HG03066 (cell line): ENCODE results near the gene APOO.
"Not testable (repeated sequence)": the region's sequence is repeated elsewhere in the genome, so short reads cannot be mapped to it uniquely, and the experiment has no call there.

Experiments
- ATAC-seq: cut with Tn5 transposase; IDR thresholded peaks from one replicate; pipeline ENCODE4 v1.9.1; 2021; ENCODE audit warnings: low read depth; ENCODE audit not compliant: unreplicated experiment

APOO gene

GRCh38 chrX:23864742-23865326 lies 42.9 kb downstream of the APOO start:
- ATAC-seq: no peak

- not testable (repeated sequence) for ATAC-seq
Observed at GRCh38 chrX:23861952-23862351, 45.8 kb downstream of the APOO start.

DNA sequence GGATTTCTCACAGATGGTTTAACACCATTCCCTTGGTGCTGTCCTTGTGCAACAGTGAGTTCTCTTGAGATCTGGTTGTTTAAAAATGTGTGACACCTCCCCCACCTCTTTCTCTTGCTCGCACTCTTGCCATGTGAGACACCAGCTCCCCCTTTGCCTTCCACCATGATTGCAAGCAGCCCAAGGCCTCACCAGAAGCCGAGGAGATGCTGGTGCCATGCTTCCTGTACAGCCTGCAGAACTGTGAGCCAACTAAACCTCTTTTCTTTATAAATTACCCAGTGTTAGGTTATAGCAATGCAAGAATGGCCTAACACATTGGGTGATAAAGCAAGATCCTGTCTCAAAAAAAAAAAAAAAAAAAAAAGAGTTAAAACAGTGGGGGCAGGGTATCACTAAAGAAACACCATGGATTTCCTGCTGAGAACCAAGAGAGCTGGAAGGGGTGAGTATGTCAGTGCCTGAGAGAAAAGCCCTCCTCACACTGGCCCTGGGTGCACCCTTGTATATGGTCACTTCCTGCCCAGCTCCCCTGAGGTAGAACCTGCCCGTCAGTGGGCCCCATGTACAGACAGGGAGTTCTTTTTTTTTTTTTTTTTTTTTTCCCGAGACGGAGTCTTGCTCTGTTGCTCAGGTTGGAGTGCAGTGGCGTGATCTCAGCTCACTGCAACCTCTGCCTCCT lies 46.4 kb downstream of the APOO start:
- no peak for ATAC-seq

- ATAC-seq: not testable (repeated sequence)
Observed at GRCh38 chrX:23859238-23859637, 48.5 kb downstream of the APOO start.

DNA sequence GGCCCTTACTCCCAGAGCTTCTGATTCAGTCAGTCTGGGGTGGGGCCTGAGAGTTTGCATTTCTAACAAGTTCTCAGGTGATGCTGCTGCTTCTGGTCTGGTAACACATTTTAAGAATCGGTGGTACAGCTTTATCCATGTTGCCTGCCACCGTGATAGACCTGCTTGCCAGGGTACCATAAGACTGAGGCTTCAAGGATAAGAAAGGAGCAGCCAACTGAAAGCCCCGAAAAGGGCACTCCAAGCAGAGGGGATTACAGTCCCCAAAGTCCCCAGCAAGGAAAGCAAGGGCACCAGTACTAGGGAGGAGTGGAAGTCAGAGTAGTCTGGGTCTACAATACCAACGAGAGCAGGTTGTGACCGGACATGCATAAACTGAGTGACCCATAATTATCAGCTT lies 49.8 kb downstream of the APOO start:
- no peak for ATAC-seq

DNA sequence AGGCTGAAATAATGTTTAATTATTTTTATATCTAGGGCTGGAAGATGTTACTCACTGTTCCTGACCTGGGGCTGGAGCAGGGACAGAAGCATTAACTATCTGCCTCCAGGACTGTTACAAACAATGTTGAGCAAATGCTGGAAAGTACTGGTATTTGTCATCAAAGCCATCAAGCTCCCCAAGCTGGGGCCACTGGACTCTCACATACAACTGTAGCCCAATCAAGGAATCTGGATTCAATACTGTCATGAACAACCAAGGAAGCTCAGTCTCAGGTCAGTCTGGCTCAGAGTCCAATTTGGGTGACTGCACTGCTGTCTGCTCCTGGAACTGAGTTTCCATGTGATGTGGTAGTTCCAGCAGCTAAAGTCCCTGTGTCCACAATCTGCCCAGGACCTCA lies 50.4 kb downstream of the APOO start:
- ATAC-seq: no peak

- ATAC-seq: no peak
Observed at GRCh38 chrX:23855569-23855968, 52.2 kb downstream of the APOO start.

GRCh38 chrX:23854945-23855344 lies 52.8 kb downstream of the APOO start:
- ATAC-seq: no peak

- no peak for ATAC-seq
Observed at GRCh38 chrX:23854122-23854521, 53.6 kb downstream of the APOO start.

DNA sequence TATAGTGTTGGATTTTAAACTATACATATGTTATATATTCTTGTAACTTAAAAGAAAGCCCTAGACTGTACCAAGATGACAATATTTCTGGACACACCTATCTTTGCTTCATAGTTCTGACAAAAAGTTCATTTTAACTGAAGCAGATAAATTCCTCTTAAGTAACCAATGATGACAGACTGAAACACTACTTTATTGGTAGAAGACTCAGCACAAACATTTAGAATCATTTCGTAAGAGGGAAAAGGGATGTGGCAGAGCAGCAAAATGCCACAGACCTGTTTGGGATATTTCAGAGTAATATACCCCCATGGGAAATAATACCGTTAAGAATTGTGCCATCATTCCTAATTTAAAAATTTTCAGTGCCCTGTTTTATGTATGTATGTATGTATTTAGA lies 56.2 kb downstream of the APOO start:
- no peak for ATAC-seq

DNA sequence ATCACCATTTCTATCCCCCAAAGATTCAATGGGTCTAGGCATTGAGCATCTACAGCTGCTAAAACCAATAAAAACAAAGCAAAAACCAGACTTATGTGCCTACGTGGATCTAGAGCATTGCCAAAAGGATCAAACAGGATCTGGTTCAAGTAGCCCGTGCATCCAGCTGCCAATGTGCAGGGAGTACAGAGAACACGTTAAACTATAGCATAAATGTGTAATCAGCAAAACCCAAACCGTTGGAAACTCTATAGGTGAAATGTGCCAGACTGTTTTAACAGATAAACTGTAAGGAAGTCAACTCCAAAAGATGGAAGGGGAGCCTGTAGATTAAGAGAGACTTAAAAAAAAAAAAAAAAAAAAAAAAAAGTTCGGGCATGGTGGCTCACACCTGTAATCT lies 58.5 kb downstream of the APOO start:
- ATAC-seq: no peak

- ATAC-seq: no peak
Observed at GRCh38 chrX:23845351-23845817, 62.4 kb downstream of the APOO start.

DNA sequence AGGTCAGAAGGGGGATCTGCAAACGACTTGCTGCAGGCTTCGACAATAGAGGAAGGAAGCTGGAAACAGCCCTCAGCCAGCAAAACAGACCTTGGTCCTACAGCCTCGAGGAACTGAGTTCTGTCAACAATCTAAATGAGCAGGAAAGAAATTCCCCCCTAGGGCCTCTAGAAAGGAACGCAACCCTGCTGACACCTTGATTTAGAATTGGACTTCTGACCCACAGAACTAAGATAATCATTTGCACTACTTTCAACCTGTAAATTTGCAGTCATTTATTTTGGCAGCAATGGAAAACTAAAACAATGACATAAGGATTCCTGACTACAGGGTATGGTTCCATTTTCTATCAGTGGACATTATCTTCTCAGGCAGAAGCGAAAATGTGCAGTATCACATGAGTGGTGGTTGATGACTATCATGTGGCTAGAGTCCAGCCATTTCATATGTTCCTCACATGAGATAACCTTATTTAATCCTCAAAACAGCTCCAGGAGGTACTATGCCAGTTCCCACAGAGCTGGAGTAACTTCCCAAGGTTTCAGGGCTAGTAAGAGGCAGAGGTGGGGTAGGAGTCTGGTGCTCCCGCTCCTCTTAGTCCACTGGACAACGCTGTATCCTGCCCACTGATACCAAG lies 63.1 kb downstream of the APOO start:
- ATAC-seq: no peak

DNA sequence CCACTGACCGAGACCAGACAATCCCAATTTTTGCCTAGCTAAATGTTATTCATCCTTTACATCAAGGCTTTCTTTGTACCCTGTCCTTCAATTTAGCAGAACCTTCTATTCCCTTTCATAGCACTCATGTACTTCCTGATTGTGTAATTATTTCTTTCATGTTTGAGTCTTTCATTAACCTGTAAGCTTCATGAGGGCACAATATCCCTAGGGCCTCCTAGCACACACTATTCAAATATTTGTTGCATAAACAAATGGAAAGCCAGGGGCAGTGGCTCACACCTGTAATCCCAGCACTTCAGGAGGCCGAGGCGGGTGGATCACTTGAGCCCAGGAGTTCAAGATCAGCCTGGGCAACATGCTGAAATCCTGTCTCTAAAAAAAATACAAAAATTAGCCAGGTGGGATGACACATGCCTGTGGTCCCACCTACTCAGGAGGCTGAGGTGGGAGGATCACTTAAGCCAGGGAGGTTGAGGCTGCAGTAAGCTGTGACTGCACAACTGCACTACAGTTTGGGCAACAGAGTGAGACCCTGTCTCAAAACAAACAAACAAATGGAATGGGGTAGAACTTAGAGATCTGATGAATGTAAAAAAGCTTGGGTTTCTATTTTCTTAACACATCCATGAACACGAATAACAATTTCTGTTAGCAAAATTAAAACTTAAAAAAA lies 65.8 kb downstream of the APOO start:
- no peak for ATAC-seq

DNA sequence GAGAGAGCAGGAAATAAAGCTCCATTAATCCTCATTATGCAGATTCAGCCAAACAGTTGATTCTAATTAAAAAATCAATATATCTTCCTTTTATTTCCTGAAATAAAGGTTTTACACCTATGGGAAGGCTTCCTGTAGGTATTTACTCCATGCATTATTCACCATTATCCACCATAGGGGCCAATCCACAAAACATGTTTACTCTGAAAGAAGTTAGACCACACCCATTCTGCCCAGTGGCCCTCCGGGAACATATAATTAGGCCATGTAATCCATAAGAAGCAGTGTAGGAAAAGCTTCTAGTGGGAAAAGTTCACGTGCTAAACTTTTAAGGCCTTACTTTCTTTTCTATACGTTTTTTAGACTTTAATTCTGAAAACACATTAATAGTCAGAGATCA lies 67.1 kb downstream of the APOO start:
- ATAC-seq: no peak

DNA sequence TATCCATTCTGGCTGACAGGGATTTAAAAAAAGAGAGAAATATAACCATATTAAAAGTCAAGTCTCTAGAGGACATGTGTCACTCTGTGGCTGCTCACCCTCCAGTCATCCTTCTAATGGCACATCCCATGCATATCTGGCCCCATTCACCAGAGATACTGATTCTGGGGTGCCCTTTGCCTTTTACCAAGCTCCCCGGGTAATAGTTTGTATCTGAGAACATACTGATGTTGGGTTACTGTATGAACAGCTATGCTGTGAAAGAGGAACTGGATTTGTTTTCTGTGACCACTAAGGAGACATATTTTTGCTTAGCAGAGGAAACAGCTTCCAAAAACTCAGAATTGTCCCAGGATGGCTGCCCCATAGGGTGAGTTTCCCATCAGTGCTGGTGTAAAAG lies 68.8 kb downstream of the APOO start:
- ATAC-seq: no peak

- no peak for ATAC-seq
Observed at GRCh38 chrX:23832721-23833120, 75.0 kb downstream of the APOO start.

- ATAC-seq: no peak
Observed at GRCh38 chrX:23828881-23829280, 78.9 kb downstream of the APOO start.

- ATAC-seq: no peak
Observed at GRCh38 chrX:23826653-23827052, 81.1 kb downstream of the APOO start.

GRCh38 chrX:23826216-23826615 lies 81.5 kb downstream of the APOO start:
- ATAC-seq: no peak

- no peak for ATAC-seq
Observed at GRCh38 chrX:23825675-23826074, 82.1 kb downstream of the APOO start.
